CD4-positive, alpha-beta T cell treated with Interleukin-6 at 100 ng/mL for 8 hours (primary cell): Measurements from ENCODE around the gene TRHDE.

Experiments
- DNase-seq: peaks from one replicate; pipeline ENCODE4 v3.0.0-alpha.2; 2020; ENCODE audit warnings: mixed read lengths, low spot score

The TRHDE gene

GRCh38 chr12:72521326-72521725, 249.2 kb downstream of the TRHDE start:
- no peak for DNase-seq

GRCh38 chr12:72522411-72522810, 250.2 kb downstream of the TRHDE start:
- DNase-seq, result no peak

- DNase-seq, result no peak
These were observed 251.6 kb downstream of the TRHDE start for GRCh38 chr12:72523754-72524153.

- DNase-seq, result no peak
These were observed 263.2 kb downstream of the TRHDE start for GRCh38 chr12:72535212-72535990.

GRCh38 chr12:72540811-72541210, 268.6 kb downstream of the TRHDE start:
- no peak for DNase-seq

- DNase-seq, result no peak
These were observed 271.8 kb downstream of the TRHDE start for GRCh38 chr12:72543777-72544467.

- DNase-seq, result no peak
These were observed 273.9 kb downstream of the TRHDE start for GRCh38 chr12:72546106-72546505.

- DNase-seq, result no peak
These were observed 275.4 kb downstream of the TRHDE start for GRCh38 chr12:72547573-72547972.

GRCh38 chr12:72549184-72549583, 277.0 kb downstream of the TRHDE start:
- no peak for DNase-seq

GRCh38 chr12:72560003-72560769, 288.0 kb downstream of the TRHDE start:
- no peak for DNase-seq

- DNase-seq, result no peak
These were observed 298.4 kb downstream of the TRHDE start for GRCh38 chr12:72570601-72571000.

GRCh38 chr12:72574138-72574537, 302.0 kb downstream of the TRHDE start:
- DNase-seq, result no peak

- DNase-seq, result no peak
These were observed 306.2 kb downstream of the TRHDE start for GRCh38 chr12:72578327-72578726.

- no peak for DNase-seq
These were observed 314.3 kb downstream of the TRHDE start for GRCh38 chr12:72586456-72586855.

GRCh38 chr12:72602581-72602980, 330.4 kb downstream of the TRHDE start:
- DNase-seq, result no peak

GRCh38 chr12:72605975-72606374, 333.8 kb downstream of the TRHDE start:
- no peak for DNase-seq

GRCh38 chr12:72610342-72610741, 338.2 kb downstream of the TRHDE start:
- DNase-seq, result no peak

- no peak for DNase-seq
These were observed 338.7 kb downstream of the TRHDE start for GRCh38 chr12:72610854-72611358.

- no peak for DNase-seq
These were observed 340.0 kb downstream of the TRHDE start for GRCh38 chr12:72612171-72612570.

- DNase-seq, result no peak
These were observed 346.6 kb downstream of the TRHDE start for GRCh38 chr12:72618764-72619163.

- DNase-seq, result no peak
These were observed 350.4 kb downstream of the TRHDE start for GRCh38 chr12:72622556-72622955.

GRCh38 chr12:72631926-72632685, 359.9 kb downstream of the TRHDE start:
- no peak for DNase-seq
